ENCODE measurements around the gene GNAS-AS1. TPM values are rescaled to one million over a fixed set of nuclear protein-coding genes. Genes with fewer than 3 reads are reported as not detected.

The GNAS-AS1 gene
- total RNA-seq, 6 experiments from 2014 or later: 0.23 to 0.37 (median 0.27) TPM; not detected in 3

- 33% methylated on average over 9 of the region's 9 CpGs for WGBS (ENCODE audit: insufficient coverage, low coverage, low lambda C conversion rate, missing lambda C conversion rate)
- ATAC-seq (no peak), DNase-seq (no peak)
- TF ChIP-seq POLR2A (IDR thresholded peaks at IDR 0.05): no peak
- no peak for TF ChIP-seq CTCF (IDR thresholded peaks at IDR 0.05)
- no peaks in the 10 kb centered on the region for H3K4me1 ChIP-seq
- intact Hi-C loops (cut with DNase I): no loop called here
- H3K4me3 ChIP-seq: no peak overlapping the region
- no peak overlapping the region for H3K27ac ChIP-seq
- H3K36me3 ChIP-seq: no peaks in the 10 kb centered on the region
- no peaks in the 10 kb centered on the region for H3K27me3 ChIP-seq
- no peaks in the 10 kb centered on the region for H3K9me3 ChIP-seq
Measured at GRCh38 chr20:58778760-58779159, 71.9 kb downstream of the GNAS-AS1 start.

- no peaks in the 10 kb centered on the region for H3K27me3 ChIP-seq
- TF ChIP-seq CTCF (IDR thresholded peaks at IDR 0.05): no peak
- TF ChIP-seq POLR2A (IDR thresholded peaks at IDR 0.05): no peak
- no peak overlapping the region for H3K4me3 ChIP-seq
- no peak overlapping the region for H3K27ac ChIP-seq
- ATAC-seq (no peak), DNase-seq (no peak)
- H3K36me3 ChIP-seq: no peaks in the 10 kb centered on the region
- no peaks in the 10 kb centered on the region for H3K9me3 ChIP-seq
- intact Hi-C loops (cut with DNase I): no loop called here
- no peaks in the 10 kb centered on the region for H3K4me1 ChIP-seq
- 67% methylated on average over 4 of the region's 7 CpGs for WGBS (ENCODE audit: insufficient coverage, low coverage, low lambda C conversion rate, missing lambda C conversion rate)
Measured at GRCh38 chr20:58777657-58778056, 73.0 kb downstream of the GNAS-AS1 start.

GRCh38 chr20:58776109-58776508 is 74.6 kb downstream of the GNAS-AS1 start:
- no peaks in the 10 kb centered on the region for H3K27me3 ChIP-seq
- no peak overlapping the region for H3K4me3 ChIP-seq
- ATAC-seq (no peak), DNase-seq (no peak)
- intact Hi-C loops (cut with DNase I): no loop called here
- 46% methylated on average over 2 of the region's 3 CpGs for WGBS (ENCODE audit: insufficient coverage, low coverage, low lambda C conversion rate, missing lambda C conversion rate)
- TF ChIP-seq POLR2A (IDR thresholded peaks at IDR 0.05): no peak
- TF ChIP-seq CTCF (IDR thresholded peaks at IDR 0.05): no peak
- H3K27ac ChIP-seq: no peak overlapping the region
- no peaks in the 10 kb centered on the region for H3K9me3 ChIP-seq
- H3K4me1 ChIP-seq: no peaks in the 10 kb centered on the region
- H3K36me3 ChIP-seq: no peaks in the 10 kb centered on the region

- WGBS (ENCODE audit: insufficient coverage, low coverage, low lambda C conversion rate, missing lambda C conversion rate): 83% methylated on average over 8 of the region's 8 CpGs
- intact Hi-C loops (cut with DNase I): no loop called here
- Histone ChIP-seq H3K27me3 (no peaks in the 10 kb centered on the region), H3K4me3 (no peak overlapping the region), H3K9me3 (no peaks in the 10 kb centered on the region), H3K36me3 (no peaks in the 10 kb centered on the region), H3K4me1 (no peaks in the 10 kb centered on the region), H3K27ac (no peak overlapping the region)
- DNase-seq (no peak), ATAC-seq (no peak)
- TF ChIP-seq POLR2A (IDR thresholded peaks at IDR 0.05): no peak
- TF ChIP-seq CTCF (IDR thresholded peaks at IDR 0.05): no peak
Measured at GRCh38 chr20:58775371-58775770, 75.3 kb downstream of the GNAS-AS1 start.

GRCh38 chr20:58774667-58775263 is 75.9 kb downstream of the GNAS-AS1 start:
- WGBS (ENCODE audit: insufficient coverage, low coverage, low lambda C conversion rate, missing lambda C conversion rate): 59% methylated on average over 5 of the region's 5 CpGs
- Histone ChIP-seq H3K4me1 (no peaks in the 10 kb centered on the region), H3K9me3 (no peaks in the 10 kb centered on the region)

More at GRCh38 chr20:58774667-58775263, 75.9 kb downstream of the GNAS-AS1 start:
- no peaks in the 10 kb centered on the region for H3K27me3 ChIP-seq
- no peak overlapping the region for H3K4me3 ChIP-seq
- no peaks in the 10 kb centered on the region for H3K36me3 ChIP-seq
- intact Hi-C loops (cut with DNase I): no loop called here
- TF ChIP-seq CTCF (IDR thresholded peaks at IDR 0.05) (no peak), POLR2A (IDR thresholded peaks at IDR 0.05) (no peak)
- H3K27ac ChIP-seq: no peak overlapping the region
- DNase-seq (no peak), ATAC-seq (no peak)
